Astrocyte of the hippocampus (primary cell): ENCODE data around the gene GLB1L2.

Source experiments
- DNase-seq: peaks from one replicate; pipeline ENCODE4 v3.0.0; 2011; ENCODE audit warnings: low read depth, low spot score

The GLB1L2 gene

GRCh38 chr11:134367781-134368180, 36.0 kb downstream of the GLB1L2 start:
- no peak for DNase-seq

DNA sequence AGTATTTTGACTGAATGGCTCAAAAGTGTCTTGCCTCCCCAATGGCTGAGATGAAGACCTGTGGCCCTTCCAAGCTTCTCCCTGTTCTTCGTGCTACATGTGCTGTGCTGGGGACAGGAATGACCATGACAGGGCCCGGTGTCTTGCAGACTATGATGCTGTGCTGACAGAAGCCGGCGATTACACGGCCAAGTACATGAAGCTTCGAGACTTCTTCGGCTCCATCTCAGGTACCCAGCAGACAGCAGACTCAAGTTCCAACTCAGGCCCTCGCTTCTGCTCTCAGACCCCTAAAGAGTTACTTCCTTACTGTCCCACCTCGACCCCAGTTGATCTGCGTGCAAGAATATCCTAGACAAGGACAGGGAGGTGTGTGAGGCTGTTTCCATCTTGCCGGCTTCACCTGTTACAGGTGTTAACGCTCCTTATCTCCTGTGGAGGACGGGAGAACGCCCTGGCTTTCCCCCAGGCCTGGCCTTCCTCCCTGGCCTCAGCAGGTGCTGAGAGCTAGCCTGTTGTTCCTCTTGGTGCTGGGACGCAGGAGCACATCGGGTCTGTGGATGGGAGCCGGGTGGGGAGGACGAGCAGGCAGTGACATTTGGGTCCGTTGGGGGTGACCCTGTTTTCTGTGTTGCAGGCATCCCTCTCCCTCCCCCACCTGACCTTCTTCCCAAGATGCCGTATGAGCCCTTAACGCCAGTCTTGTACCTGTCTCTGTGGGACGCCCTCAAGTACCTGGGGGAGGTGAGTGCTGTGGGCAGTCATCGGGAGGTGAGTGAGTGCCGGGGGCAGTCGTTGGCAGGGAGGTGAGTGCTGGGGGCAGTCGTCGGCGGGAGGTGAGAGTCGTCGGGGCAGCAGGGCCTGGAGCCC, 38.1 kb downstream of the GLB1L2 start:
- no peak for DNase-seq

DNA sequence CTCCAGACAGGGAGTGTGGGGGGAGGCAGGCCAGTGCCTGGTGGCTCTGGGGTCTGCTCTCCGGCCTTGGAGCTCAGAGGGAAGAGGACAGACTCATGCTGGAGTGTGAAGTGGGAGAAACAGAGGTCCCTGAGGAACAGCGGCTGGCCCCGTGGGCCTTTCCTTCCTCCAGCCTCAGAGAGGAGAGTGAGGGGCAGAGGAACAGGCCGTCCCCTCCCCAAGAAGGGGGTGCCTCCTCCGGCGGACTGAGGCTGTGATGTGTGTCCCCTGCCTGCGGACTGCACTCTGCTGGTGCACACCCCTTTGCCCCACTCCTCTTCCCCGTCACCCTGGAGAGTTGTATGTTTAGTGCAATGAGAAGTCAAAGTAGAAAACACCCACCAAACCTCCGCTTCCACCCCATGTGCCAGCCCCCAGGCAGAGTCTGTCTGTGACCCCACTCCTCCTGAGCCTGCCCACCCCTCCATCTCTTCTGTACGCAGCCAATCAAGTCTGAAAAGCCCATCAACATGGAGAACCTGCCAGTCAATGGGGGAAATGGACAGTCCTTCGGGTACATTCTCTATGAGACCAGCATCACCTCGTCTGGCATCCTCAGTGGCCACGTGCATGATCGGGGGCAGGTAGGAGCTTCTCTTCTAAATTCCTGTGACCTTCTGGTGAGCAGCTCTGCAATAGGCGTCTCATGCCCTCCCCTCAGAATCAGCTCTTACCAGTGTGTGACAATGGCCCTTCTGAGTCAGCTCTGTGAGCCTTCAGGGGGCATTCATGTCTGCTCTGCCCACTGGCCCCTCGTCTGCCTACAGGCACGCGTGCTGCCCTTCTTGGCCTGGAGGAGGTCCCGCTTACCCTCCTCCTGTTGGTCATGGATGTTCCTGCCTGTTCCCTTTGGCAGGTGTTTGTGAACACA, 39.0 kb downstream of the GLB1L2 start:
- DNase-seq, result no peak

DNA sequence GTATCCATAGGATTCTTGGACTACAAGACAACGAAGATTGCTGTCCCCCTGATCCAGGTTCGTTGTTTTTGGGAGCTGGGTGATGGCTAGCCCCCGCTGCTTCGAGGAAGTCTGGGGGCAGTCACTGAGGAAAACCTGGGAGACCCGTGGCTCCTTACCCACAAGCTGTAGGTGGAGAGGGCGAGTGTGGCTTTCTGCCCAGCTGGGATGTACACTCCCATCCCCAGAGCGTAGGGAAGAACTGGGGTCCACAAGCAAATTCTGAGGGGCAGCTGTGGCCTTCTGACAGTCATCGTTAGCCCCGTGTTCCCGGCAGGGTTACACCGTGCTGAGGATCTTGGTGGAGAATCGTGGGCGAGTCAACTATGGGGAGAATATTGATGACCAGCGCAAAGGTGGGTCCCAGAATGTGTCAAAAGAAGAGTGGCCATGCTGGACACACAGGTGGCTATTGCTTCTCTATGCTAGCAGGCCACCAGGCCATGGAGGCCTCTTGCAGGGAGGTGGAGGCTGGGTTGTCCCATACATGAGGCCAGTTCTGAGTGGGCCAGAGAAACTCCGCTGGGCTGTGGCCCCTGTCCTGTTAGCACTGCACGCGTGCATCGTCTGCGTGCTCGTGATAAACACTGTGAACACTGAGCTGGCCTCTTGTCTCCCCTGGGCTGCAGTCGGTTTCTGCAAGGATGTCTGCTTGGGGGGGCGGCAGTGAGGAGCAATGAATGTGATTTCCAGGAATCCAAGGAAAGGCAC, 39.8 kb downstream of the GLB1L2 start:
- DNase-seq, result no peak

DNA sequence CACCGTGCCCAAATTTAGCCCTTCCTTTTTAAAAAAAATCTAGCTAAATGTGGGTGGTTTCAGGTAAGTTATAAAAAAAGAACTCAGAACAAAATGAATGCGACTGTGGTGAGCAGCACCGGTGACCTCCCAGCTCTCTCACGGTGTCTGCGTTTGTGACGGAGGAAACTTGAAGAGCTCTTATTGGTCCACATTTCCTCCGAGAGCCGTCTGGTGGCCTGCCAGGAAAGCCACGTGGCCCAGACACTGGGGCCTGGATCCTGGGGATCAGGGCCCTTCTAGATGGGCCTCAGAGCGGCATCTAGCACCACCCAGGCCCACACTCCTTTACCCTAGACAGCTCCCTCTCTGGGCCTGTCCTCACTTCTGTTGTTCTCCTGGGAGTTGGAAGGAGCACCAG, 40.7 kb downstream of the GLB1L2 start:
- no peak for DNase-seq

DNA sequence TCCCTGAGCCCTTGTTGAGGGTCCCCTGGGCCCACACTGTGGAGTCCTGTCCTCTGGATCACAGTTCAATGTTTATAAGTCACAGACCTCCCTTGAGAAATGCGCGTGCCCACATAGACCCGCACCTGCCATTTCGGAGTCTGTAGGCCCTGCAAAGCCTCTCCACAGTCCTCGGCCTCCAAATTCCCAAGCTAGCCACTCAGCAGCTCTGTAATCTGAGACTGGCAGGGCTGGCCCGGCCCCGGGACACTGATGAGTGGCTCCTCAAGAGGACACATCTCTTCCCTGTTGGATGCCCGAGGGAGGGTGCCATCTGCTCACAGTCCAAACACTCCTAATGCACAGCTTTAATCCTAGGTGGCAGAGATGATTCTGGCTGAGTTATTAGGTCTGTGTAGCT, 41.2 kb downstream of the GLB1L2 start:
- DNase-seq, result no peak

DNA sequence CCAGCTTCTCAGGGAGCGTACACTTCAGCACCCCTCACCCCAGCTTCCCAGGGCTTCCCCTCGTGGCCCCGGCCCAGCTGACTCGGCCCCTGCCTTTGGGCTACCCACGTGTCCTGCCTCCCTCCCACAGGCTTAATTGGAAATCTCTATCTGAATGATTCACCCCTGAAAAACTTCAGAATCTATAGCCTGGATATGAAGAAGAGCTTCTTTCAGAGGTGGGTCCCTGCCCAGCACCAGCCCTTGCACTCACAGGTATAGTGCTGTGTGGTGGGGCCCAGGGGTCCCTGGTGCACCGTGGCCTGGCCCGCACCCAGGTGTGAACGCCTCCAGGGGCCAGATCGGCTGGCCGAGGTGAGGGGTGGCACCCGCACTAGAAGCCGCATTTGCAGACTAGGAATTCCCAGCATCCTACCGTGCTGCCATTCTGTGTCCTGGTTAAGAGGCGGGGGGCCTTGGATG, 41.8 kb downstream of the GLB1L2 start:
- DNase-seq, result no peak

GRCh38 chr11:134374171-134374570, 42.4 kb downstream of the GLB1L2 start:
- DNase-seq, result no peak

- DNase-seq, result no peak
Measured at GRCh38 chr11:134374891-134375550, 43.2 kb downstream of the GLB1L2 start.

DNA sequence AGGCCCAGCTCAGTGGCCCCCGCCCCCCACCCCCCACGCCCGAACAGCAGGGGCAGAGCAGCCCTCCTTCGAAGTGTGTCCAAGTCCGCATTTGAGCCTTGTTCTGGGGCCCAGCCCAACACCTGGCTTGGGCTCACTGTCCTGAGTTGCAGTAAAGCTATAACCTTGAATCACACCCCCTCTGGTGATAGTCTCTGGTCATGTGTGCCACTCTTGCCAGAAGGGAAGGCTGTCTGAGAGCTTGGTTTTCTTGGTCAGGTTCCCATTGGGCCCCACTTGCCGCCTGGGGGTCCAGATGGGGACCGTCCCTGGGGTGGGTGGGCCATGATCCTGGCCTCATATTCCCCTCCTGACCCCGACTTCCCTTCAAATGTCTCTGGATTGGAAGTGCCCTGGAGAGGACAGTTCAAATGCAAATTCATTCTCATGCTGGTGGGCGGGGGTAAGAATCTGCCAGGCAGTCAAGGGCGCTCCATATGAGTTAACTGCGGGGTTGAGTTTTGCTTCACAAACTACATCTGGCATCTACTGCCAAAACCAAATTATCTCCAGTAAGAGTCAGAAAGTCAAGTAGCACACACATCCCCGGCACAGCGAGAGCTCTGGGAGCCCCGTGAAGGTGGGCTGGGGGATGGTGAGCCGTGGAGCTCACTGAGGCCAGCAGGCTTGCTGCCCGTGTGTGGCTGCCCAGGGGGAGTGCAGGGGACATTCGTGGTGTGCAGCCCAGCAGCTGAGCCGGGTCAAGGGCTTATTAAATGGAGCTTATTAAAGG, 44.5 kb downstream of the GLB1L2 start:
- DNase-seq, result no peak

- DNase-seq, result no peak
Measured at GRCh38 chr11:134377876-134378275, 46.1 kb downstream of the GLB1L2 start.

DNA sequence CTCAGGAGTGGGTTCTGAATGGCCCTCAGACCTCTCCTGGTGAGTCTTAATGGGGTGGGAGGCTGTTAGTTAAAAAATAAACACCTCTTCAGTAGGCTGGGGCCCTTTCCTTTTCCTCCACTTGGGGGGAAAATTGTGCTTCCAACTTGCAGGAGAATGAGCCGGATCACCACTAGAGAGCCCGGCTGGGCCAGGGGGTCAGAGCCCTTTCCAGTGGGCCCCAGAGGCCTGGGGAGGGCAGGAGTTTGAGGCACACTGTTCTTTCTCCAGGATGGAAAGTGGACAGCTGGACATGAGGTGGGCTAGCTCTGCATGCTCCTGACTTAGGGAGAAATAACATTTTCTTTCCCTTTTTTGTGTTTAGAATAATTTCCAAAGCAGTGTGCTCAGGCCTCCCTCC, 47.5 kb downstream of the GLB1L2 start:
- no peak for DNase-seq

GRCh38 chr11:134380229-134380628, 48.4 kb downstream of the GLB1L2 start:
- DNase-seq, result no peak

DNA sequence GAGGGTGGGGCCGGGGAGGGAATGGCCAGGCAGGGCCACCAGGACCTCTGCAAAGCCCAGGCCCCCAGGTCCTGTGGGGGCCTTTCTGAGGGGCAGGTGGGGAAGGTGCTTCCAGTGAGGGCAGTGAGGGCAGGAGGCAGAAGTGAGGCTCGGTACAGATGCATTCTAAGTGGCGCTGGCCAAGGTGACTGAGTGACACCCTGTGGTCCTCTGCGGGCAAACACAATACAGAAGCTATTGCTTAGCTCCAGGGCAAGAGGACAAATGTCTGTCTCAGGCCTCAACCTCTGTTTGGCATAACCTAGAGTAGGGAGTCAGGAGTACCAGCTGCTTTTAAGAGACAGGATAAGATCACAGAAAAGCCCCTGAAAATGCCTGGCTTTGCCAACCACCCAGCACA, 49.0 kb downstream of the GLB1L2 start:
- DNase-seq, result no peak

GRCh38 chr11:134382257-134382656, 50.5 kb downstream of the GLB1L2 start:
- no peak for DNase-seq

GRCh38 chr11:134382830-134383229, 51.0 kb downstream of the GLB1L2 start:
- DNase-seq, result no peak

- DNase-seq, result no peak
Measured at GRCh38 chr11:134383576-134384221, 51.9 kb downstream of the GLB1L2 start.

GRCh38 chr11:134384406-134384805, 52.6 kb downstream of the GLB1L2 start:
- no peak for DNase-seq

DNA sequence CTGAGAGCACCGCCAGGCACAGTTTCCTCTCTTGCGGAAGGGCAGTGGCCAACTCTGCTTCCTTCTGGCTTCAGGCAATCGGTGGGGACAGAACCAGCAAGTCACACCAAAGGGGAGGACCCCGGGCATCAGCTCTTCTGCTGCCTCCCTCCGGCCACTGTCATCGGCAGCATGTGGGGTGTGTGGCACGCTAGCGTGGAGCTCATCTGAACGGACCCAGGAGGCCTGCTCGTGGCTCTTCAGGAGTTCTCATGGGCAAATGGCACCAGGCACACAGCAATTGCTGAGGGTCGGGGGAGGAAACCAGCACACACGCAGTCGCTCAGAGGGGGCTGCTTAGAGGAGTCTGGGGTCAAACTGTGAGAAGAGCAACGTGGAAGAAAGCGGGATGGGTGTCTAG, 53.4 kb downstream of the GLB1L2 start:
- no peak for DNase-seq
